Measurements from ENCODE around the gene CRKL. TPM values are rescaled to one million over a fixed set of nuclear protein-coding genes. Genes with fewer than 3 reads are reported as not detected.
"Not testable (repeated sequence)": the region's sequence is repeated elsewhere in the genome, so short reads cannot be mapped to it uniquely, and the experiment has no call there.

The CRKL gene
- total RNA-seq, 3 donors from 2014 or later, result 36.8 to 46.5 (median 42.3) TPM

DNA sequence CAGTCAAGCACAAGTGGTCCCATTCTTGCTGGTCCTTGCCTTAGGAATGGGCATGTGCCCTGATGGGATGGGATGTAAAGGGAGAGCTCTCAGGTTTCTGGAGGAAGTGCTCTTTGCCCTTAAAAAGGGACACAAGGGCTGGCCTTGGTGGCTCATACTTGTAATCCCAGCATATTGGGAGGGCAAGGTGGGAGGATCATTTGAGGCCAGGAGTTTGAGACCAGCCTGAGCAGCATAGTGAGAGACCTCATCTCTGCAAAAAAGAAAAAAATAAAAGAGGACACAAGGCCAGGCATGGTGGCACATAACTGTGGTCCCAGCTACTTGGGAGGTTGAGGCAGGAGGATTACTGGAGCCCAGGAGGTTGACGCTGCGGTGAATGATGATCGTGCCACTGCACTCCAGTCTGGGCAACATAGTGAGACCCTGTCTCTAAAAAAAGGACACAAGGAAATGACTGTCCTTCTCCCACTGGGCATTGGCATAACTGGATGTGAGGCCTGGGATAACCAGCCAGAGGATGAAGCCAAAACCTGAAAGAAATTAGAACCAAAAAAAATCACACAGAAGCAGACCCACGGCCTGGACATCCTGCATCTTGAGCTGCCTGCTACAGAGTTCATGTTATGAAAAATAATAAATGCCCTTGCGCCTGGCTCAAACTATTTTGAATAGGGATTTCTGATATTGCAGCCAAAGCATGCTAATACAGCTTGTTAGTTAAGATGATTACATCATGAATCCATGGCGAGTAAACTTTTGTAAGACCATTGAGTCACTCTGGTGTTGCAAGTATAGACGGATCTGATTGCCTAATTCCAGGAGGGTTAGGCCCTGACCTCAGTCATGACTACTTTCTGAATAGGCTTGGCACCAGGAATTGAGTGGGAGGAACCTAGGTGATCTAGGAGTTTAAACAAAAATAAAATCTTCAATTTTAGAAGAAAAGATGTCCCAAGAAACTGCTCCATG, 12.9 kb upstream of the CRKL start:
- no peak overlapping the region for H3K4me3 ChIP-seq
- TF ChIP-seq, protein P1, sequence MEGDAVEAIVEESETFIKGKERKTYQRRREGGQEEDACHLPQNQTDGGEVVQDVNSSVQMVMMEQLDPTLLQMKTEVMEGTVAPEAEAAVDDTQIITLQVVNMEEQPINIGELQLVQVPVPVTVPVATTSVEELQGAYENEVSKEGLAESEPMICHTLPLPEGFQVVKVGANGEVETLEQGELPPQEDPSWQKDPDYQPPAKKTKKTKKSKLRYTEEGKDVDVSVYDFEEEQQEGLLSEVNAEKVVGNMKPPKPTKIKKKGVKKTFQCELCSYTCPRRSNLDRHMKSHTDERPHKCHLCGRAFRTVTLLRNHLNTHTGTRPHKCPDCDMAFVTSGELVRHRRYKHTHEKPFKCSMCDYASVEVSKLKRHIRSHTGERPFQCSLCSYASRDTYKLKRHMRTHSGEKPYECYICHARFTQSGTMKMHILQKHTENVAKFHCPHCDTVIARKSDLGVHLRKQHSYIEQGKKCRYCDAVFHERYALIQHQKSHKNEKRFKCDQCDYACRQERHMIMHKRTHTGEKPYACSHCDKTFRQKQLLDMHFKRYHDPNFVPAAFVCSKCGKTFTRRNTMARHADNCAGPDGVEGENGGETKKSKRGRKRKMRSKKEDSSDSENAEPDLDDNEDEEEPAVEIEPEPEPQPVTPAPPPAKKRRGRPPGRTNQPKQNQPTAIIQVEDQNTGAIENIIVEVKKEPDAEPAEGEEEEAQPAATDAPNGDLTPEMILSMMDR (IDR thresholded peaks at IDR 0.05), result no peak
- TF ChIP-seq POLR2AphosphoS5 (IDR thresholded peaks at IDR 0.05), result peak in 1 of 3 donors; percentile 17
- intact Hi-C loops (cut with DNase I; ENCODE audit: low total_unique reads), result no loop called here

DNA sequence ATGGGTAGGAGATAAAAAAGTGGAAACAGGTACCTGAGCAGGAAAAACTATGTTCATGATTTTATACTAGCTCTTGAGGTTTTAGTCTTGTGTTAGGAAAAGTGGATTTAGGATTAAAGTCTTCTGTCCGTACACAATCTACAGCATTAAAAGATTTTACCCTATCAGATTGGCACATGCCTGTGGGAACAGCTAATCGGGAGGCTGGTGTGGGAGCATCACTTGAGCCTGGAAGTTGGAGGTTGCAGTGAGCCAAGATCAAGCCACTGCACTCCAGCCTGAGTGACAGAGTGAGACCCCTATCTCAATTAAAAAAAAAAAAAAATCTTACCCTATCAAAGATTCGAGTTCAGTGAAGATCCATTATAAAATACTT, 12.2 kb upstream of the CRKL start:
- no peak for DNase-seq (ENCODE audit: low spot score in 2 of 2)
- intact Hi-C loops (cut with DNase I; ENCODE audit: low total_unique reads), result no loop called here
- Histone ChIP-seq H3K9me3 (no peaks in the 10 kb centered on the region), H3K4me3 (no peak overlapping the region), H3K36me3 (no peaks in the 10 kb centered on the region), H3K27ac (peak overlapping the region in 1 of 2 donors; percentile 25), H3K27me3 (no peaks in the 10 kb centered on the region), H3K4me1 (no peaks in the 10 kb centered on the region)
- TF ChIP-seq POLR2A (IDR thresholded peaks at IDR 0.05) (no peak), POLR2AphosphoS5 (IDR thresholded peaks at IDR 0.05) (no peak)
- TF ChIP-seq, protein P1 (IDR thresholded peaks at IDR 0.05), result no peak

More for the DNA sequence above, 12.9 kb upstream of the CRKL start:
- Histone ChIP-seq H3K27me3 (no peaks in the 10 kb centered on the region), H3K36me3 (no peaks in the 10 kb centered on the region), H3K27ac (peak overlapping the region in 1 of 2 donors; percentile 5), H3K9me3 (no peaks in the 10 kb centered on the region), H3K4me1 (no peaks in the 10 kb centered on the region)
- no peak for DNase-seq (ENCODE audit: low spot score in 2 of 2)

DNA sequence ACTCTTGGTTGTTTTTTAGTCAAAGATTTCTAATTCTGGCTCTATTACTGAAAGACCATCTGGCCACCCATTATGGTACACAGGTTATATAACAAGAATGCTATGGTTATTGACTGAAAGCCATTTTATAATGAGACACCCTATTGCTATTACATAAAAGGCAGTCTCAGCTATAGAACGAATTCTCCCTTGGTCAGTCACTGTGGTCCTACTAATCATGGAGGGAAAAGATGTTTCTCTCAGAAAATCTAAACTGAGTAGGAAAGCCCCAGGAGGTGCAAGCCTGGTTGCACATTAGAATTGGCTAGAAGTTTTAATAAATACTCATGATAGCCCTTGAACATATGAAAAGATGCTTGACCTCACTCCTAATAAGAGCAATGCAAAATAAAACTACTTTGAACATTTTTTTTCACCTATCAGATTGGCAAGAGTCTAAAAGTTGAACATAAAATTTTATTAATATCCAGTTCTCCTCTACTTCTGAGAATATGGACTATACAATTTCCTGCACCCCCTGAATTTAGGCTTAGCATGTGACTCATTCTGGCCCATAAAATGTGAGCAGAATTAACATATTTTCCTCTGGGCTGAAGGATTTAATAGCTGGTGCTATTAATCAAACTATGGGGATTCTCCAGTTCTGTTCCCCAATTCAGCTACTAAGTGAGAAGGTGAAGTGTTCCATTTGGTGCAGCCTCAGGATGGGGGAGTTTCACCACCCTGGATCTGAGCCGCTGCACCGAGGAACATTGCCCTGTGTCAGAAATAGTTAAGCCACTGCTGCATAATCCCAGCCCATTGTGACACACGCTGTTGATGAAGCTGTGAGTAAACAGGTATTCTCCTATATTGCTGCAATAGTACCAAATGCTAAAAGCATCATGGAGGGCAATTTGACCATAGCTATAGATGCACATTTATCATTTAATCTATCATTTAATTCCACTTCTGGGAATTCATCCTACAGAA, 11.5 kb upstream of the CRKL start:
- Histone ChIP-seq H3K4me1 (no peaks in the 10 kb centered on the region), H3K4me3 (no peak overlapping the region), H3K9me3 (no peaks in the 10 kb centered on the region), H3K27me3 (no peaks in the 10 kb centered on the region), H3K36me3 (no peaks in the 10 kb centered on the region), H3K27ac (no peak overlapping the region)
- DNase-seq (ENCODE audit: low spot score in 2 of 2), result no peak
- intact Hi-C loops (cut with DNase I; ENCODE audit: low total_unique reads), result no loop called here
- TF ChIP-seq POLR2AphosphoS5 (IDR thresholded peaks at IDR 0.05) (no peak), POLR2A (IDR thresholded peaks at IDR 0.05) (no peak)
- TF ChIP-seq, protein P1 (IDR thresholded peaks at IDR 0.05), result no peak

DNA sequence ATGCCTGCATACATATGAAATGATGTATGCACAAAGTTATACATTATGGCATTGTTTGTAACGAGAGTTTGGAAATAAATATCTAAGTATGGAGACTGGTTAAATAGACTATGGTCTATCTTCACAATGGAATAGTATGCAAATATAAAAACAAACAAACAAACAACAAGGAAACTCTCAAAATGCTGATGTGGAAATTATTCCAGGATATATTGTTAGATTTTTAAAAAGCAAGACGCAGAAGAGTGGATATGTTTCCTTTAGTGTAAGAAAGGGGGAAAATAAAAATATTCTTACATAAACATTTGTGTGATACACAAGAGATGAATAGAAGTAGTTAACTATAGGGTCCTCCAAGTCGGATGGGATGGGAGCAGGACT, 10.8 kb upstream of the CRKL start:
- intact Hi-C loops (cut with DNase I; ENCODE audit: low total_unique reads), result no loop called here
- Histone ChIP-seq H3K27me3 (no peaks in the 10 kb centered on the region), H3K4me1 (no peaks in the 10 kb centered on the region), H3K36me3 (no peaks in the 10 kb centered on the region), H3K4me3 (no peak overlapping the region), H3K9me3 (no peaks in the 10 kb centered on the region), H3K27ac (no peak overlapping the region)
- TF ChIP-seq, protein P1 (IDR thresholded peaks at IDR 0.05), result no peak
- TF ChIP-seq POLR2A (IDR thresholded peaks at IDR 0.05), result no peak
- no peak for TF ChIP-seq POLR2AphosphoS5 (IDR thresholded peaks at IDR 0.05)
- DNase-seq (ENCODE audit: low spot score in 2 of 2), result no peak

DNA sequence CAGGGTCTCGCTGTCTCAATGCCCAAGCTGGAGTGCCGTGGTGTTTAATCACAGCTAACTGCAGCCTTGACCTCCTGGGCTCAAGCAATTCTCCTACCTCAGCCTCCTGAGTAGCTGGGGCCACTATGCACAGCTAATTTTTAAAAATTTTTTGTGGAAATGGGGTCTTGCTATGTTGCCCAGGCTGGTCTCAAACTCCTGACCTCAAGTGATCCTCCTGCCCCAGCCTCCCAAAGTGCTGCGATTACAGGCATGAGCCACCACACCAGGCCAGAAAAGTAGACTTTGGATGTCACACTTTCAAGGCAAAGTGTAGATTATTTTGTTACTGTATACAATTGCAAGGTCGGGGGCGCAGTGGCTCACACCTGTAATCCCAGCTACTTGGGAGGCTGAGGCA, 8.5 kb upstream of the CRKL start:
- intact Hi-C loops (cut with DNase I; ENCODE audit: low total_unique reads); H3K4me1 ChIP-seq; H3K36me3 ChIP-seq; H3K27me3 ChIP-seq; H3K27ac ChIP-seq; H3K9me3 ChIP-seq; DNase-seq (ENCODE audit: low spot score in 2 of 2); H3K4me3 ChIP-seq: not testable (repeated sequence)
